ENCODE results near the gene LEKR1.

LEKR1 gene

DNA sequence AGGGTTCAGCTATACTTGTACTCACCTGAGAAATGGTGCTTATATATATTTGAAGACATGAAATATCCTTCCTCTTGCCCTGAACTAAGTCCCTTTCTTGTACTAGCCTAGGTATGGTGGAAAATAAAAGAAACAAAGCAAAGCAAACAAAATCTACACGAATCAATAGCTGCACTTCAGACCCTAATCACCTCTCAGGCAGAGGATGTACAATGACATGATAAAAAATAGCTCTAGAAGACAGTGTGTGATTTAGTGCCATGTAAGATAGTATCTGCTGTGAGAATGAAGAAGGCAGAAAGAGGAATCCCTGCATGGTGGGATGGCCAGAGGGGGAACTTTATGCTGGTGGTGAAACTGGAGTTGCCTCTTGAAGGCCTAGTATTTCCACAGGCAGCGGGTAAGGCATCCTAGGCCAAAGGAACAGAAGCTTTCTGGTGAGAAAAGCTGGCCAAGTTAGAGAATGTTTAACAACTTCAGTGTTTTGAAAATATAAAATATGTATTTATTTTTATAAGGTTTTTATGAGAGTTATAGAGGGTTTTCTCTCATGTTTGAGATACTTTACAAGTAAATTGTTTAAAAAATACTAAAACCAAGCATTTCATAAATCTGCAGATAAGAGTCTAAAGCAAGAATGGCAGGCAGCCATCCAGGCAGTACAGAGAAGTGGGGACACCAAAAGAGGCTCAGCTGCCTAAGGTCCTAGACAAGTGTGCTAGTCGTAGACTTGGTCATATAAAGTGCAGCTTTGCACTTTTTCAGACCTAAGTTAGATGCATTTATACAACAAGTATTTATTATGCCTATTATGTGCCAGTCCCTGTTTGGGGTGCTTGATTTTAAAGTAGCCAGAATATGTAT is 14.9 kb downstream of the LEKR1 start:
- Histone ChIP-seq H3K9me3 (ENCODE audit: control insufficient read depth, insufficient read depth, low read depth, low read length) (no peaks in the 10 kb centered on the region), H3K36me3 (ENCODE audit: control insufficient read depth in 2 of 2, insufficient read depth in 1 of 2, low read length in 2 of 2) (no peaks in the 10 kb centered on the region), H3K4me1 (ENCODE audit: control insufficient read depth, insufficient read depth, low read length) (no peaks in the 10 kb centered on the region), H3K4me3 (ENCODE audit: low read depth, low read length) (no peak overlapping the region), H3K27ac (ENCODE audit: extremely low read depth, low read depth, low read length) (no peak overlapping the region)
- ChIA-PET CTCF (no interaction called here), POLR2A (interaction anchor here (1.0 kb wide), 1 partner anchor 14 kb away, joined by 3 read pairs; no protein-coding TSS in a partner anchor)
- TF ChIP-seq KLF16 (tag by site-specific recombination; IDR thresholded peaks at IDR 0.05) (no peak), ZNF571 (tag by site-specific recombination; IDR thresholded peaks at IDR 0.05) (no peak), ZNF501 (tag by site-specific recombination; IDR thresholded peaks at IDR 0.05) (no peak), ZNF335 (tag by site-specific recombination; conservative IDR thresholded peaks at IDR 0.05) (peak; percentile 45; the same call in 1 of the 2 replicates), ZNF777 (tag by site-specific recombination; IDR thresholded peaks at IDR 0.05; ENCODE audit: borderline replicate concordance) (no peak), TSHZ1 (tag by site-specific recombination; IDR thresholded peaks at IDR 0.05; ENCODE audit: borderline replicate concordance) (no peak), ZNF558 (tag by site-specific recombination; IDR thresholded peaks at IDR 0.05) (no peak), ZNF600 (tag by site-specific recombination; IDR thresholded peaks at IDR 0.05) (no peak)
- TF ChIP-seq, protein P1, sequence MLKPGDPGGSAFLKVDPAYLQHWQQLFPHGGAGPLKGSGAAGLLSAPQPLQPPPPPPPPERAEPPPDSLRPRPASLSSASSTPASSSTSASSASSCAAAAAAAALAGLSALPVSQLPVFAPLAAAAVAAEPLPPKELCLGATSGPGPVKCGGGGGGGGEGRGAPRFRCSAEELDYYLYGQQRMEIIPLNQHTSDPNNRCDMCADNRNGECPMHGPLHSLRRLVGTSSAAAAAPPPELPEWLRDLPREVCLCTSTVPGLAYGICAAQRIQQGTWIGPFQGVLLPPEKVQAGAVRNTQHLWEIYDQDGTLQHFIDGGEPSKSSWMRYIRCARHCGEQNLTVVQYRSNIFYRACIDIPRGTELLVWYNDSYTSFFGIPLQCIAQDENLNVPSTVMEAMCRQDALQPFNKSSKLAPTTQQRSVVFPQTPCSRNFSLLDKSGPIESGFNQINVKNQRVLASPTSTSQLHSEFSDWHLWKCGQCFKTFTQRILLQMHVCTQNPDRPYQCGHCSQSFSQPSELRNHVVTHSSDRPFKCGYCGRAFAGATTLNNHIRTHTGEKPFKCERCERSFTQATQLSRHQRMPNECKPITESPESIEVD (tag by site-specific recombination; IDR thresholded peaks at IDR 0.05), result peak; percentile 31; the same call in 1 of the 2 replicates

GRCh38 chr3:156843071-156843808 is 17.1 kb downstream of the LEKR1 start:
- Histone ChIP-seq H3K9me3 (ENCODE audit: control insufficient read depth, insufficient read depth, low read depth, low read length) (no peaks in the 10 kb centered on the region), H3K36me3 (ENCODE audit: control insufficient read depth in 2 of 2, insufficient read depth in 1 of 2, low read length in 2 of 2) (no peaks in the 10 kb centered on the region), H3K4me3 (ENCODE audit: low read depth, low read length) (no peak overlapping the region), H3K27ac (ENCODE audit: extremely low read depth, low read depth, low read length) (no peak overlapping the region), H3K4me1 (ENCODE audit: control insufficient read depth, insufficient read depth, low read length) (no peaks in the 10 kb centered on the region)
- ChIA-PET POLR2A (no interaction called here), CTCF (interaction anchor here (0.7 kb wide), 1 partner anchor 47 kb away, joined by 3 read pairs; no protein-coding TSS in a partner anchor)
- TF ChIP-seq, protein P1 (tag by site-specific recombination; IDR thresholded peaks at IDR 0.05), result peak; percentile 67
- TF ChIP-seq ZSCAN23 (tag by site-specific recombination; IDR thresholded peaks at IDR 0.05), result no peak
- no peak for TF ChIP-seq ZNF548 (tag by site-specific recombination; IDR thresholded peaks at IDR 0.05)
- TF ChIP-seq ZNF776 (tag by site-specific recombination; IDR thresholded peaks at IDR 0.05; ENCODE audit: borderline replicate concordance), result no peak
- TF ChIP-seq ZSCAN5A (tag by site-specific recombination; IDR thresholded peaks at IDR 0.05), result no peak
- TF ChIP-seq ZBTB20 (tag by site-specific recombination; IDR thresholded peaks at IDR 0.05), result no peak
- no peak for TF ChIP-seq SP3 (tag by site-specific recombination; IDR thresholded peaks at IDR 0.05)
- no peak for TF ChIP-seq ZNF280C (tag by site-specific recombination; IDR thresholded peaks at IDR 0.05)
- TF ChIP-seq ZNF132 (tag by site-specific recombination; IDR thresholded peaks at IDR 0.05; ENCODE audit: borderline replicate concordance), result no peak
- TF ChIP-seq ZNF354C (tag by site-specific recombination; IDR thresholded peaks at IDR 0.05; ENCODE audit: borderline replicate concordance, low read depth), result no peak
- TF ChIP-seq OVOL3 (tag by site-specific recombination; IDR thresholded peaks at IDR 0.05), result 0 out of 2 replicates have a peak, but pooled peaks have one; percentile 27
- TF ChIP-seq ZNF555 (tag by site-specific recombination; conservative IDR thresholded peaks at IDR 0.05), result no peak
